Glomerular visceral epithelial cell (primary cell): ENCODE data around the gene GTF2F1.
"Not testable (repeated sequence)": the region's sequence is repeated elsewhere in the genome, so short reads cannot be mapped to it uniquely, and the experiment has no call there.

Experiments used
- DNase-seq: peaks from one replicate; pipeline ENCODE4 v3.0.0-alpha.2; 2016; ENCODE audit errors: extremely low spot score

GTF2F1 gene

DNA sequence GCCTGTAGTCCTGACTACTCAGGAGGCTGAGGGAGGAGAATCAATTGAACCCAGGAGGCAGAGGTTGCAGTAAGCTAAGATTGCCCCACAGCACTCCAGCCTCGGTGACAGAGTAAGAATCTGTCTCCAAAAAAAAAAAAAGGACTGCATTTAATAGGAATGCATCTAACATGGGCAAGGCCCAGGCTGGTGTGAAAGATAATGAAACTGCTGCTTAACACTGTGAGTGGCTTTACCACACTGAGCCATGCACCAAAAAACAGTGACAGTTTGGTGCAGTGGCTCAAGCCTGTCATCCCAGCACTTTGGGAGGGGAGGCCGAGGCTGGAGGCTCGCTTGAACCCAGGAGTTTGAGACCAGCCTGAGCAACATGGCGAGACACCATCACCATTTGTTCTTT lies 8.6 kb downstream of the GTF2F1 start:
- no peak for DNase-seq

GRCh38 chr19:6383188-6383587 lies 9.8 kb downstream of the GTF2F1 start:
- DNase-seq, result no peak

- no peak for DNase-seq
These were observed 11.8 kb downstream of the GTF2F1 start for GRCh38 chr19:6381030-6381750.

DNA sequence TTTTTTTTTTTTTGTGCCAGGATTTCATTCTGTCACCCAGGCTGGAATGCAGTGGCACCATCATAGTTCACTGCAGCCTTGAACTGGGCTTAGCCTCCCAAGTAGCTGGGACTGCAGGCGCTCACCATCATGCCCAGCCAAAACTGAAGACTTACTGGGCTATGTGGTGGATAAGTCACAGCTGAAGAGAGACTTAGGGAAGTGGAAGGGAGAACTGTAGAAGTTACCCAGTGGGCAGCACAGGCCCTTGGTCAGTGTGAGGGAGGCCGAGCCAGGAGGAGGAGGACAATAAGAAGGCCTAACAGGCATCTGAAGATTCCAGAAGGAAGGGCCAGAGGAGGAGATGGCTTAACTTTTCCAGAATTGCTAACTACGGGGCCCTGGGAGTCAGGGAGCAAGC lies 13.2 kb downstream of the GTF2F1 start:
- no peak for DNase-seq

- no peak for DNase-seq
These were observed 14.5 kb downstream of the GTF2F1 start for GRCh38 chr19:6378486-6378885.

DNA sequence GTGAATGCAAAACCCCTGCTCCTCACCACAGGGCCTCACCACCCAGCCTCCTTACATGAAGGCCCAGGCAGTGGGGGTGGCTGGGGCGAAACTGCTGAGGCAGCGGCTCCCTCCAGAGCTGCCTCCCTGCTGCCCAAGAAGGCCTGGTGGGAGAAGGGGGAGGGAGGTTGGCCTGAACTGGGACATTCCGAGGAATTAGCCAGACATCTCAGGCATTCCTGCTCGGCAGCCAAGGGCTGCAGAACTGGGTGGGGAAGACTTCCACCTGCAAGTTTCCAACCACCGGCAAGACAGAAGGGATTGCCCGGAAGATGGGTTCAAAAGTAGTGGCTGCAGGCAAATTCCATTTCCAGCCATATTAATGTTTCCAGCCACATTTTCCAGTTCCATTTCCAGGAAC lies 14.9 kb downstream of the GTF2F1 start:
- peak; percentile 78 for DNase-seq

DNA sequence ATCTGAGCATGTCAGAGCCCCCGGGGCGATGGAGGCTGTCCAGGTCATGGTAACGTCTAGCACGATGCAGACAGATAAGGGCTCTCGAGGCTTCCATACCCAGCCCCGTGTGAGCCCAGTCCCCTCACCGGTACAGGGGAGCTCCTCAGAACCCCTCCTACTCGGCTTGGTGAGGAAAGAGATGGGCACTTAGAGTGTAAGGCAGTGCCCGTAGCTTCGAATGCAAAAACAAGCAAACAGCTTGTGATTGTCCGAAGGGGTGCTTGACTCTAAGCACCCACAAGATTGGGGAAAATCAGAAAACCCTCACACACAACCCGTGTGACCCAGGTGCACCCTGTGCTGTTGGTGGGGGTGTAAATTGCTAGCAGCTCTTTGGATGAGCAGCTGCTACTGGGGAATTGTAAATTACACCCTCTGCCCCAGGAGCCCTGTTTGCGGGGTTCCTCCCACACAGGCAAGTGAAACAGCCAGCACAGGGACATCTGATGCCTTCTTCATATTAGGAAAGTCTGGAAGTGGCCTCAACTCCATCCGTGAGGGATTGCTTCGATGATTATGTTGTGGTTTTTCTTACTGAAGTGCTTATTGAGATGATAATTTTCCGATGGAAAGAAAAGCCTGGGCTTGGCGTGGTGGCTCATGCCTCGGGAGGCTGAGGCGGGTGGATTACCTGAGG lies 16.3 kb downstream of the GTF2F1 start:
- no peak for DNase-seq

DNA sequence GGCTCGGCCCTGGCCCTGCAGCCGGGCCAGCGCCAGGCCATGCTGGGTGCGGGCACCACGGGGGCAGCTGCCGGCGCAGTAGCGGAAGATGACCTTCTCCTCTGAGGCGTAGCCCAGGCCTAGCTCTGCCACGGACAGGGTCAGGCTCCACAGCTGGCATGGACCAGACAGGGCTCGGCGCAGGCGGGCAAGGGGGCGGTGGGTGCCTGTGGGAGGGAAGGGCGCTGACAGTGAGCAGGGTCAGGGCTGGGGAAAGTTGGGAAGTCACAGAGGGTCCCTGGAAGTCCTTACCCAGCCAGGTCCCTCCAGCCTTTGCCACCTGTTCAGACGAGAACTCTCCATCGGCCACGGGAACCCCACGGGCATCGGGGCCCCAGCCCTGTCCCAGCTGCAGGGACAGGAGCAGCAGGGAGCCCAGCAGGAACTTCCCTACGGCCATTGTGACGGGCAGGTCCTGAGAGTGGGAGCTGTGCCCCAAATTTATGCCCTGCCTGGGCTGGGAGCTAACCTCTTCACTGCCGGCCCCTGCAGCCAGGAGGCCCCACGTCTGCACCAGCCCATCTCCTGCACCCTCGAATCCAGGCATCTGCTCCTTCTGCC lies 17.5 kb downstream of the GTF2F1 start, which contains the start of gene PSPN:
TSS of gene PSPN (minus strand) at position 523 of the 600 bp plus-strand sequence. CDS start at position 439, 84 bp downstream.
- no peak for DNase-seq

DNA sequence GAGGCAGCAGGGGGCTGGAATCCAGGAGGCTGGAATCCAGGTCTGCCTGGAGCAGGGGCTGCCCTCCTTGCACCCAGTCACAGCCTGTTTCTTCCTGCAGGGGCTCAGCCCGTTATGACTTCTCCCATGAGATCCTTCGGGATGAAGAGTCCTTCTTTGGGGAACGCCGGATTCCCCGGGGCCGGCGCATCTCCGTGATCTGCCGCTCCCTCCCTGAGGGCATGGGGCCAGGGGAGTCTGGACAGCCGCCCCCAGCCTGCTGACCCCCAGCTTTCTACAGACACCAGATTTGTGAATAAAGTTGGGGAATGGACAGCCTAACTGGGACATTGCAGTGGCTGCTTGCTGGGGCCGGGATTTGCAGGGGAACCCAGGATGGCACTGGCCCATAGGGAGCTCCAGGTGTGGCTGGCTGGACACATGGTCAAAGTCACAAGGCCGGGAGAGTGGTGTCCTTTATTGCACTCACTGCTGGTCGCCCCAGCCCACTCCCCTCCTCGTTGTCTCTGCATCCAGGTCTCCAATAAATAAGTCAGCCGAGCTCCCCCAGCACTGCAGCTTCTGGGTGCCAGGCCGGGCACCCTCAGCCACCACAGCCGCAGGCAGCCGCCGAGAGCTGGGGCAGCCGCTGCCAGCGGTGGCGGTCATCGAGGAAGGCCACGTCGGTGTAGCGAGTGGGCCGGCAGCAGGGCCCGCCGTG lies 18.1 kb downstream of the GTF2F1 start:
- DNase-seq, result no peak

DNA sequence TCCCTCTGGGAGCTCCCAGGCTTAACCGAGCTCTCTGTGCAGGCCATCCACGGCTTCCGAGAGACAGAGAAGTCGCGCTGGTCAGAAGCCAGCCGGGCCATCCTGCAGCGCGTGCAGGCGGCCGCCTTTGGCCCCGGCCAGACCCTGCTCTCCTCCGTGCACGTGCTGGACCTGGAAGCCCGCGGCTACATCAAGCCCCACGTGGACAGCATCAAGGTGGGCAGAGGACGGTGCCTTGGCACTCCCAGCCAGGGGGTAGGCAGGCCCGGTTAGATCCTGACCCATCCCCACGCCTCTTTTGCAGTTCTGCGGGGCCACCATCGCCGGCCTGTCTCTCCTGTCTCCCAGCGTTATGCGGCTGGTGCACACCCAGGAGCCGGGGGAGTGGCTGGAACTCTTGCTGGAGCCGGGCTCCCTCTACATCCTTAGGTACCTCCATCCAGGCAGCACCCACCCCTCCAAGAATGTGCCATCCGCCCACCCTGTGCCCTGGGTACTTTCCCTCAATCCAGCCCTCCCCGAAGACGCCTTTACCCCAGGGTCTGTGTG lies 18.7 kb downstream of the GTF2F1 start:
- DNase-seq, result no peak

- DNase-seq, result no peak
These were observed 19.2 kb downstream of the GTF2F1 start for GRCh38 chr19:6373813-6374108.

DNA sequence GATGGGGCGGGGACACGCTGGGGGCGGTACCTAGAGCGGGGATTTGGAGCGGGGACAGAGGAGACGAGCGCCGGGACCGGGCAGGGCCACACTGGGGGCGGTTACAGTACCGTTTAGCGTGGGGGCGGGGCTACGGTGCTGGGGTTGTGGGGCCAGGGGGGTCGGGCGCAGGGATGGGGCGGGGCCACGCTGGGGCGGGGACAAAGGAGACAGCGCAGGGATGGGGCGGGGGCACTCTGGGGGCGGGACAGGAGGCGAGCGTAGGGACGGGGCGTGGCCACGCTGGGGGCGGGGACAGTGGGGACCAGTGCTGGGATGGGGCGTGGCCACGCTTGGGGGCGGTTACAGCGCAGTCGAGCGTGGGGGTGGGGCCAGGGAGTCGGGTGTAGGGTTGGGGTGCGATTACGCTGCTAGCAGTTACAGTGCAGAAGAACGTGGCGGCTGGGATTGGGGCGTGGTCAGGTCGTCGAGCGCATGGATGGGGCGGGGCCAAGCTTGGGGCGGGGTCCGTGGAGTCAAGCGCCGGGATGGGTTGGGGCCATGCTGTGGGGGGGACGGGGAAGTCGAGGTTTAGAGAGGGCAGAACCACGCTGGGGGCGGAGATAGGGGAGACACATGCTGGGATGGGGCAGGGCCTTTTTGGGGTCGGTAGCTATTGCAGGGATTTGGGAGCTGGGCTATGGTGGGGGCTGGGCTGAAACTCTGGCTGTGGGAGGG lies 19.7 kb downstream of the GTF2F1 start:
- peak; percentile 98 for DNase-seq

- peak; percentile 100 for DNase-seq
These were observed 20.3 kb downstream of the GTF2F1 start, which contains the start of gene ALKBH7 for GRCh38 chr19:6372594-6373095. TSS of gene ALKBH7 (plus strand) at chr19:6372794. CDS start at chr19:6372821, 27 bp downstream.

GRCh38 chr19:6364353-6364752 lies 28.6 kb downstream of the GTF2F1 start:
- DNase-seq, result no peak

- no peak for DNase-seq
These were observed 30.6 kb downstream of the GTF2F1 start for GRCh38 chr19:6362351-6362801.

- DNase-seq, result no peak
These were observed 31.0 kb downstream of the GTF2F1 start for GRCh38 chr19:6362027-6362350.

DNA sequence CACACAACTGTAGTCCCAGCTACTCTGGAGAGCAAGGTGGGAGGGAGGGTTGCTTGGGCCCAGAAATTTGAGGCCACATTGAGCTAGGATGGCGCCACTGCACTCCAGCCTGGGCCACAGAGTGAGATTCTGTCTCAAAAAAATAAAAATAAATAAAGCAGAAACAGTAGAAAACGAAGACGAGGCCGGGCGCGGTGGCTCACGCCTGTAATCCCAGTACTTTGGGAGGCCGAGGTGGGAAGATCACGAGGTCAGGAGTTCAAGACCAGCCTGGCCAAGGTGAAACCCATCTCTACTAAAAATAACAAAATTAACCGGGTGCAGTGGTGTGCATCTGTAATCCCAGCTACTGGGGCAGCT lies 32.1 kb downstream of the GTF2F1 start:
- not testable (repeated sequence) for DNase-seq

- DNase-seq, result not testable (repeated sequence)
These were observed 32.5 kb downstream of the GTF2F1 start for GRCh38 chr19:6360445-6360844.

GRCh38 chr19:6359568-6360341 lies 33.2 kb downstream of the GTF2F1 start:
- DNase-seq, result no peak

DNA sequence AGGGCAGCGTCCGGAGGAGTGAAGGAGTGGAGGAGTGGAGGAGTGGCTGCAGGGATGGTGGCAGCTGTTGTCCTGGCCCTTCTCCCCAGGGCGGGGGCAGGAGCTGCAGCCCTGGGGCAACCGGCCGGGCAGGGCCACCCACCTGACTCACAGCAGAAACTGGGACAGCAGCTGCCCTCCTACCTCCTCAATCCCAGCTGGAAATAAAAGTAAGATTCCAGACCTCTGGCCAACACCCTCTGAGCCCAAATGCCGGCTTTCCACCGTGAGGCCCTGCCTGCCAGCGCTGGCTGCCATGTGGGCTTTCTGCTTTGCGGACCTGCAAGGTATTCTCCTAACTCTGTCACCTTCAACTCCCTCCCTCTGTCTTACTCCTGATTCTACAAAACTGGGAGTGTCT lies 35.0 kb downstream of the GTF2F1 start:
- DNase-seq, result no peak

DNA sequence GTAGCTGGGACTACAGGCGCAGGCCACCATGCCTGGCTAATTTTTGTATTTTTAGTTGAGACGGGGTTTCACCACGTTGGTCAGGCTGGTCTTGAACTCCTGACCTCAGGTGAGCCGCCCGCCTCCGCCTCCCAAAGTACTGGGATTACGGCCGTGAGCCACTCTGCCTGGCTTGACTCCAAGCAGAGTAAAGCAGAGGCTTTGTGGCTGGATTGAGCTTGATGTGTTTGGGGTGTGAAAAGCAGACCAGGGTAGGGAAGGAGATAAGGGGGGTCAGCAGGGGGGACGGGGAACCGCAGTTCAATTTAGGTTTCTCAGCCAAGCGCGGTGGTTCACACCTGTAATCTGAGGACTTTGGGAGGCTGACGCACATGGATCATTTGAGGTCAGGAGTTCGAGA lies 35.8 kb downstream of the GTF2F1 start:
- DNase-seq, result no peak
